Hepatocyte (in vitro differentiated cells): ENCODE results near the gene KCTD18. TPM values are rescaled to one million over a fixed set of nuclear protein-coding genes. Genes with fewer than 3 reads are reported as not detected.

Experiments used
- DNase-seq: peaks from one replicate; pipeline ENCODE4 v3.0.0-alpha.2; 2016; ENCODE audit warnings: low spot score
- H2AFZ ChIP-seq: fragments of 200-600 bp; sonication (generic); 2 replicates; pipeline ENCODE4 v1.6.0; 2016; ENCODE audit warnings: antibody characterized with exemption, mild to moderate bottlenecking
- H3K27ac ChIP-seq: fragments of 200-600 bp; sonication (generic); 2 replicates; pipeline ENCODE4 v1.5.1; 2016; ENCODE audit warnings: mild to moderate bottlenecking
- H3K27me3 ChIP-seq: fragments of 200-600 bp; sonication (generic); 2 replicates; pipeline ENCODE4 v1.6.1; 2016
- H3K36me3 ChIP-seq: fragments of 200-600 bp; sonication (generic); replicated peaks from 2 replicates; pipeline ENCODE4 v1.5.1; 2016; ENCODE audit warnings: low read depth; ENCODE audit not compliant: insufficient read depth
- H3K4me1 ChIP-seq: fragments of 200-600 bp; sonication (generic); 2 replicates; pipeline ENCODE4 v1.5.1; 2016; ENCODE audit warnings: mild to moderate bottlenecking, moderate library complexity; ENCODE audit not compliant: insufficient read depth
- H3K4me2 ChIP-seq: fragments of 200-600 bp; sonication (generic); 2 replicates; pipeline ENCODE4 v1.6.0; 2016
- H3K4me3 ChIP-seq: fragments of 200-600 bp; sonication (generic); 2 replicates; pipeline ENCODE4 v1.5.1; 2016; ENCODE audit warnings: mild to moderate bottlenecking
- H3K79me2 ChIP-seq: fragments of 200-600 bp; sonication (generic); 2 replicates; pipeline ENCODE4 v1.6.0; 2017; ENCODE audit warnings: mild to moderate bottlenecking
- H3K9me2 ChIP-seq: fragments of 200-600 bp; sonication (generic); replicated peaks from 2 replicates; pipeline ENCODE4 v1.6.0; 2017; ENCODE audit warnings: mild to moderate bottlenecking; ENCODE audit not compliant: insufficient read depth
- H3K9me3 ChIP-seq: fragments of 200-600 bp; sonication (generic); 2 replicates; pipeline ENCODE4 v1.5.1; 2016; ENCODE audit warnings: low read depth, mild to moderate bottlenecking
- H4K20me1 ChIP-seq: fragments of 200-600 bp; sonication (generic); 2 replicates; pipeline ENCODE4 v1.6.0; 2016; ENCODE audit warnings: mild to moderate bottlenecking; ENCODE audit not compliant: insufficient read depth, poor library complexity, severe bottlenecking
- CTCF ChIP-seq: fragments of 200-600 bp; sonication (generic); IDR thresholded peaks from 2 replicates; pipeline ENCODE4 v1.5.1; 2016; ENCODE audit warnings: antibody characterized with exemption, mild to moderate bottlenecking; ENCODE audit not compliant: poor library complexity
- EZH2 ChIP-seq: fragments of 200-600 bp; sonication (generic); IDR thresholded peaks from 2 replicates; pipeline ENCODE4 v1.6.1; 2016; ENCODE audit warnings: antibody characterized with exemption, mild to moderate bottlenecking, borderline replicate concordance
- EZH2phosphoT487 ChIP-seq: fragments of 200-600 bp; sonication (generic); IDR thresholded peaks from one replicate; pipeline ENCODE4 v1.6.1; 2018; ENCODE audit warnings: antibody characterized with exemption, mild to moderate bottlenecking, low read depth, moderate library complexity; ENCODE audit not compliant: unreplicated experiment, severe bottlenecking
- WGBS: methylation state at CpG from one replicate; pipeline ENCODE4 v1.1.6; 2016; ENCODE audit warnings: low lambda C conversion rate; ENCODE audit errors: missing lambda C conversion rate; 5-methylcytosine and 5-hydroxymethylcytosine counted together
- polyA plus RNA-seq: library from polyadenylated mRNA; unstranded; fragments of >200 nt; fragmentation: Nextera tagmentation; extraction: Ambion mirVana; gene quantifications from 2 replicates; pipeline ENCODE4 v1.2.1, GENCODE V29; 2016
- total RNA-seq: library from RNA; depleted of rRNA; stranded (reverse); fragments of >200 nt; gene quantifications from 2 replicates; pipeline ENCODE4 v1.2.3, GENCODE V29; 2014

The KCTD18 gene
- total and polyA plus RNA-seq, 2 experiments from 2014 or later, result 12.7 to 13.4 TPM

DNA sequence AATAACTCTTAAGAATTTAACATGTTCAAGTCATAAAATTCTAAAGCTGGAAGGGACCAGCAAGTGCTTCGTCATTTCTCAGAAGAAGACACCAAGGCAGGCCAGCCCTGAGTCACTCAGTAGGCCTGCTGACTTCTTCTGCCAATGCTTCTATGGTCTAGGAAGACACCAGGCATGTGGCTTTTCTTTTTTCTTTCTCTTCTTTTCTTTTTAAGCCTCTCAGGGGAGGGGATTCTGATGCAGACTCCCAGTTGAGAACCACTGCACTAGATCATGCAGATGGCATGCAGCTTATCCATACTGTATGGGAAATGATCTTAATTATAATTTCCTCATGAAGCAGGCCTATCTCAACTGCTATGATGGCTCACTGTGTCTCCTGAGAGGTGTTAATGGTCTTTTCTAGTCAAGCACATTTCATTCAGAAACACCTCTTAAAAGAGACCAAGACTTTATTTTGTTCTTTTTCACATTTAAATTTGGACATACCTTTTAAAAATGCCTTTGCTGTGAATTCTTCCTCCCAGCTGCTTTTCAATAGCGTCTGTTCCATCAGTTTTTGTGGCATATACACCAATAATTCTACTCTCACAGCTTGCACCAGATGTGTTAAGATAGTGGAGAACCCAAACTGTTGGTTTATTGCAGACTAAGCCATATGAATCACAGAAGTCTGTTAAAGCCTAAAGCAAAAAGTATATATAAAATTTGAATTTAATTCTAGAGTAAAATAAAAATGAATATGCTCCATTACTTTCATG, 11.3 kb downstream of the KCTD18 start:
- Histone ChIP-seq H3K4me2 (no peak overlapping the region), H3K27ac (no peak overlapping the region), H3K4me3 (no peak overlapping the region), H3K4me1 (no peaks in the 10 kb centered on the region), H3K36me3 (no peaks in the 10 kb centered on the region), H2AFZ (no peak overlapping the region), H3K9me3 (no peaks in the 10 kb centered on the region), H3K9me2 (no peaks in the 10 kb centered on the region), H3K27me3 (no peaks in the 10 kb centered on the region), H3K79me2 (no peaks in the 10 kb centered on the region), H4K20me1 (no peaks in the 10 kb centered on the region)
- DNase-seq, result no peak
- TF ChIP-seq CTCF (no peak), EZH2phosphoT487 (no peak), EZH2 (no peak)
- WGBS, result 93% methylated on average over 2 of the region's 2 CpGs

DNA sequence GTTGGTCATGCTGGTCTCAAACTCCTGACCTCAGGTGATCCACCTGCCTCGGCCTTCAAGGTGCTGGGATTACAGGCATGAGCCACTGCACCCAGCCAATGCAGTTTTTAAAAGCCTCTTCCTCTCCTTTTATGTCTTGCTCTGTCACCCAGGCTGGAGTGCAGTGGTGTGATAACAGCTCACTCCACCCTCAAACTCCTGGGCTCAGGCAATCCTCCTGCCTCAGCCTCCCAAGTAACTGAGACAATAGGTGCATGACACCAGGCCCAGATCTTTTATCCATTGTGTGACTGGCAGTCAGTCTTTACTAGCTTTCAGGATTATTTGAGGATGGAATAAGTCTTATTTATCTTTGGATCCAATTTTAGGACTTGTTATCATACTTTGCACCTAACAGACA, 13.2 kb downstream of the KCTD18 start:
- Histone ChIP-seq H2AFZ (no peak overlapping the region), H3K4me2 (no peak overlapping the region), H3K9me2 (no peaks in the 10 kb centered on the region), H3K27ac (no peak overlapping the region), H3K4me1 (no peaks in the 10 kb centered on the region), H3K4me3 (no peak overlapping the region), H4K20me1 (no peaks in the 10 kb centered on the region), H3K79me2 (no peaks in the 10 kb centered on the region), H3K36me3 (no peaks in the 10 kb centered on the region), H3K27me3 (no peaks in the 10 kb centered on the region), H3K9me3 (no peaks in the 10 kb centered on the region)
- WGBS, result 100% methylated on average over 1 of the region's 1 CpG
- DNase-seq, result no peak
- TF ChIP-seq EZH2, result no peak
- no peak for TF ChIP-seq CTCF
- TF ChIP-seq EZH2phosphoT487, result no peak

DNA sequence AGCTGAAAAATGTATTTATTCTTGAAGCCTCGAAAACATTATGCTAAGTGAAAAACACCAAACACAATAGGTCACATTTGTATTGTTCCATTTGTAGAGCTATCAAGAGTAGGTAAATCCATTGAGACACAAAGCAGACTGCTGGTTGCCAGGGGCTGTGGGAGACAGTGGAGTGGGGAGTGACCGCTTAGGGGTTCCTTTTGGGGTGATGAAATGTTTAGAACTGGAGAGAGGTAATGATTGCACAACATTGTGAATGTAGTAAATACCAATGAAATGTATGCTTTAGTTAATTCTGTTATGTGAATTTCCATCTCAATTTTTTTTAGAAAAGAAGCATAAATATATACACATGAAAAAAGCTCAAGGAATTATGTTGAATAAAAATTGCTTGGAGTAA, 15.8 kb downstream of the KCTD18 start:
- TF ChIP-seq CTCF, result no peak
- TF ChIP-seq EZH2, result no peak
- no peak for TF ChIP-seq EZH2phosphoT487
- no peaks in the 10 kb centered on the region for H3K36me3 ChIP-seq
- no peak overlapping the region for H3K4me3 ChIP-seq
- no peaks in the 10 kb centered on the region for H3K9me2 ChIP-seq
- H3K79me2 ChIP-seq, result no peaks in the 10 kb centered on the region
- WGBS, result 96% methylated on average over 2 of the region's 2 CpGs
- no peak overlapping the region for H3K4me2 ChIP-seq
- no peaks in the 10 kb centered on the region for H3K27me3 ChIP-seq
- H3K4me1 ChIP-seq, result no peaks in the 10 kb centered on the region
- no peak overlapping the region for H2AFZ ChIP-seq
- DNase-seq, result no peak
- no peaks in the 10 kb centered on the region for H4K20me1 ChIP-seq
- H3K27ac ChIP-seq, result no peak overlapping the region
- no peaks in the 10 kb centered on the region for H3K9me3 ChIP-seq
